HepG2 (cell line): ENCODE measurements around the gene GGA1. TPM values are rescaled to one million over a fixed set of nuclear protein-coding genes. Genes with fewer than 3 reads are reported as not detected.

Experiments used
- ASH2L ChIP-seq: fragments of 300-600, 200-600 bp; sonication (generic); IDR thresholded peaks from 2 replicates; pipeline ENCODE4 v1.7.0; 2017; ENCODE audit warnings: low read depth, mild to moderate bottlenecking, moderate library complexity, mixed read lengths, low read length; ENCODE audit not compliant: insufficient read length
- EP300 ChIP-seq, 3 experiments: sonication (generic) in 1 of 3; formaldehyde crosslinking in 1 of 3; IDR thresholded peaks; 2 replicates each; pipeline versions ENCODE4 v1.5.1 to v1.6.1; 2011 to 2020; ENCODE audit warnings: low read depth in 2 of 3, low read length in 2 of 3, borderline replicate concordance in 1 of 3, improper control_type of control experiment in 1 of 3, mild to moderate bottlenecking in 1 of 3, missing genetic modification reagents in 1 of 3, moderate library complexity in 1 of 3
- FOXP1 ChIP-seq, 2 experiments: fragments of 450-650 bp in 1 of 2; IDR thresholded peaks; 2 replicates each; pipeline ENCODE4 v1.6.1; 2017 to 2018; ENCODE audit warnings: antibody characterized with exemption in 1 of 2
- HIVEP1 ChIP-seq: sonication (generic); formaldehyde crosslinking; IDR thresholded peaks from 2 replicates; pipeline ENCODE4 v1.4.0; 2020; ENCODE audit warnings: mild to moderate bottlenecking, missing genetic modification reagents
- HOXA7 ChIP-seq: sonication (generic); formaldehyde crosslinking; IDR thresholded peaks from 2 replicates; pipeline ENCODE4 v1.8.1; 2022; ENCODE audit warnings: mild to moderate bottlenecking, missing genetic modification reagents, moderate library complexity
- KDM3A ChIP-seq: IDR thresholded peaks from 2 replicates; pipeline ENCODE4 v1.6.1; 2018; ENCODE audit warnings: low read depth, missing compliant biosample characterization
- NKX3-1 ChIP-seq: sonication (generic); formaldehyde crosslinking; IDR thresholded peaks from 2 replicates; pipeline ENCODE4 v1.5.0; 2020; ENCODE audit warnings: missing genetic modification reagents
- PHF20 ChIP-seq: sonication (generic); formaldehyde crosslinking; IDR thresholded peaks from 2 replicates; pipeline ENCODE4 v1.5.0; 2020; ENCODE audit warnings: mild to moderate bottlenecking, missing genetic modification reagents
- PHF5A ChIP-seq: IDR thresholded peaks from one replicate; pipeline ENCODE4 v1.6.1; 2018; ENCODE audit warnings: low read depth, missing genetic modification reagents; ENCODE audit not compliant: unreplicated experiment
- PITX1 ChIP-seq: sonication (generic); formaldehyde crosslinking; IDR thresholded peaks from 2 replicates; pipeline ENCODE4 v1.5.1; 2020; ENCODE audit warnings: mild to moderate bottlenecking, missing genetic modification reagents
- POLR2AphosphoS2 ChIP-seq: IDR thresholded peaks from 2 replicates; pipeline ENCODE4 v1.6.1; 2011; ENCODE audit warnings: low read depth, low read length, improper control_type of control experiment
- RARG ChIP-seq: sonication (generic); formaldehyde crosslinking; IDR thresholded peaks from 2 replicates; pipeline ENCODE4 v1.4.0; 2020; ENCODE audit warnings: low read depth, mild to moderate bottlenecking, missing genetic modification reagents
- SP1 ChIP-seq, 2 experiments: fragments of 450-650 bp in 1 of 2; sonication (generic) in 1 of 2; formaldehyde crosslinking in 1 of 2; IDR thresholded peaks; 2 replicates each; pipeline versions ENCODE4 v1.4.0 to v1.6.1; 2016 to 2020; ENCODE audit warnings: missing genetic modification reagents in 1 of 2
- SP5 ChIP-seq: IDR thresholded peaks from 2 replicates; pipeline ENCODE4 v1.6.1; 2016; ENCODE audit warnings: low read depth, borderline replicate concordance
- TBX3 ChIP-seq: fragments of 450-650 bp; IDR thresholded peaks from 2 replicates; pipeline ENCODE4 v1.6.1; 2017; ENCODE audit warnings: antibody characterized with exemption, mild to moderate bottlenecking, inconsistent platforms, borderline replicate concordance
- TCF12 ChIP-seq, 2 experiments: fragments of 450-650 bp in 1 of 2; sonication (generic) in 1 of 2; formaldehyde crosslinking in 1 of 2; IDR thresholded peaks; 2 replicates each; pipeline versions ENCODE4 v1.6.1 to v1.8.0; 2017 to 2022; ENCODE audit warnings: antibody characterized with exemption in 1 of 2, mild to moderate bottlenecking in 1 of 2, missing genetic modification reagents in 1 of 2, moderate library complexity in 1 of 2
- XBP1 ChIP-seq: sonication (generic); formaldehyde crosslinking; IDR thresholded peaks from 2 replicates; pipeline ENCODE4 v1.5.0; 2020; ENCODE audit warnings: missing genetic modification reagents
- ZNF138 ChIP-seq: sonication (generic); formaldehyde crosslinking; IDR thresholded peaks from 2 replicates; pipeline ENCODE4 v1.5.0; 2020; ENCODE audit warnings: mild to moderate bottlenecking, low read depth, missing genetic modification reagents
- ZNF160 ChIP-seq: sonication (generic); formaldehyde crosslinking; IDR thresholded peaks from 2 replicates; pipeline ENCODE4 v1.8.0; 2022; ENCODE audit warnings: mild to moderate bottlenecking, inconsistent platforms, missing genetic modification reagents
- ZNF331 ChIP-seq: sonication (generic); formaldehyde crosslinking; IDR thresholded peaks from 2 replicates; pipeline ENCODE4 v1.4.0; 2020; ENCODE audit warnings: missing genetic modification reagents
- ZNF709 ChIP-seq: sonication (generic); formaldehyde crosslinking; IDR thresholded peaks from 2 replicates; pipeline ENCODE4 v1.5.0; 2020; ENCODE audit warnings: mild to moderate bottlenecking, missing genetic modification reagents
- ZZZ3 ChIP-seq: sonication (generic); formaldehyde crosslinking; IDR thresholded peaks from 2 replicates; pipeline ENCODE4 v1.4.0; 2020; ENCODE audit warnings: missing genetic modification reagents, mild to moderate bottlenecking, borderline replicate concordance
- polyA plus RNA-seq, 8 experiments: library from polyadenylated mRNA; depleted of rRNA in 3 of 8; stranded (reverse) in 7 of 8; unstranded in 1 of 8; fragments of >200 nt; fragmentation: Illumina TruSeq in 4 of 8; extraction: Trizol in 4 of 8; gene quantifications; 2 replicates each; pipeline versions ENCODE4 v1.2.1 to v1.2.3, GENCODE V29; 2011 to 2016; ENCODE audit warnings: low read depth in 4 of 8, missing spikeins in 1 of 8, mixed read lengths in 1 of 8; ENCODE audit not compliant: insufficient read depth in 1 of 8
- total RNA-seq, 5 experiments: library from RNA; depleted of rRNA; stranded (reverse); fragments of >200 nt; fragmentation: Illumina TruSeq; extraction: Trizol; gene quantifications; 2 replicates each; pipeline ENCODE4 v1.2.3, GENCODE V29; 2016; ENCODE audit warnings: low read depth in 1 of 5
- TF ChIP-seq, protein P1 (sequence below): sonication (generic); formaldehyde crosslinking; IDR thresholded peaks from 2 replicates; pipeline ENCODE4 v1.5.0; 2020; ENCODE audit warnings: missing genetic modification reagents
- TF ChIP-seq, protein P2 (sequence below): sonication (generic); formaldehyde crosslinking; IDR thresholded peaks from 2 replicates; pipeline ENCODE4 v1.5.1; 2020; ENCODE audit warnings: mild to moderate bottlenecking, missing genetic modification reagents

The GGA1 gene
- total and polyA plus RNA-seq, 2 of the 13 experiments (the other 11 are each of a cell fraction or from before 2014, with no cell fraction given), result 29.1 to 87.2 TPM

DNA sequence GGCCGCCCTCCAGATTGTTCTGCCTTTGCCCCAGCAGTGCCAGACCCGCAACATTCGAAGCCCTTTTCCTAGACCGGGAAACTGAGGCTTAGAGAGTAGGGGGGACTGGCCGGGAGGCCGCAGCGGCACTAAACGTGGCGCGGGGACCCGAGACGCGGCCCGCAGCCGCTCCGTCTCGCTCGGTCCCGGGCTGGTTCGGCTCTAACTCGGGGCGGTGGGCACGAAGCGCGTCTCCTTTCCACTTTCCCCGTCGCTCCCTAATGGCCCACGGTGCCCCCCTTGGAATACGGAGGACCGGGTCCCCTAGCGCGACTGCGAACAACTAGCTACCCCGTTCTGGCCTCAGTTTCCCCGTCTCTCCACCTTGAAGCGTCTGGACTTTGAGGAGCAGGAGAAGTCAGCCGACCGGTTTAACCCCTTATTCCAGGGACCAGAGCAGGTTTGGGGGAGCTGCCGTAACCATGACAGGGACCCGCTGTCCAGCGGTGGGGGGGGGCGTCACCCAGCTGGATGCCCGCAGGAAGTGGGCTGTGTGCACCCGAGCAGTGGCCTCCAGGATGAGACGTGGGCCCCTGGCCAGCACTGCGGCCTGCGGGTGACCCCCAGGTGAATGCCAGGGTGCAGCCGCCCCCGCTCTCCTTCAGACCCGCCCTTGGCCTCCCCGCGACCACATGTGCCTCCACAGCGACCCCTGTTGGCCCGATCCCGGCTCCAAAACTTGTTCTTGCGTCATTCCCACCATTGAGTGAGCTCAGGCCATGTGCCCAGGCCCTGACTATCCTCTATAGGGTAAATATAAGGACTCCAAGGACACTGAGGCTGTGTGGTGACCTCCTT is 47.2 kb upstream of the GGA1 start (continued):
- TF ChIP-seq PHF20 (CRISPR knock-in tag) (no peak; the same call in 1 of the 2 replicates), ASH2L (peak; percentile 59), HOXA7 (CRISPR knock-in tag) (no peak; the same call in 1 of the 2 replicates), POLR2AphosphoS2 (peak; percentile 70; the same call in 1 of the 2 replicates), RARG (no peak), TCF12 (IDR thresholded peaks at IDR 0.05) (no peak), TCF12 (CRISPR knock-in tag; IDR thresholded peaks at IDR 0.05) (peak; percentile 86), SP5 (CRISPR knock-in tag) (peak; percentile 42; the same call in 1 of the 2 replicates), ZNF160 (CRISPR knock-in tag) (peak; percentile 60; the same call in 1 of the 2 replicates), ZZZ3 (CRISPR knock-in tag) (no peak), FOXP1 (IDR thresholded peaks at IDR 0.05) (no peak), FOXP1 (CRISPR knock-in tag; IDR thresholded peaks at IDR 0.05) (no peak; the same call in 1 of the 2 replicates), KDM3A (CRISPR knock-in tag) (no peak; the same call in 1 of the 2 replicates), SP1 (IDR thresholded peaks at IDR 0.05) (no peak), SP1 (CRISPR knock-in tag; IDR thresholded peaks at IDR 0.05) (peak; percentile 46; the same call in 1 of the 2 replicates), ZNF709 (peak; percentile 67; the same call in 1 of the 2 replicates), ZNF331 (CRISPR knock-in tag) (peak; percentile 88), NKX3-1 (CRISPR knock-in tag) (no peak), PITX1 (no peak), TBX3 (peak; percentile 25; the same call in 1 of the 2 replicates), HIVEP1 (CRISPR knock-in tag) (peak; percentile 80), XBP1 (CRISPR knock-in tag) (no peak), ZNF138 (CRISPR knock-in tag) (no peak), PHF5A (peak; percentile 73), EP300 (IDR thresholded peaks at IDR 0.05; ENCODE audit: low read depth in 2 of 2, low read length in 2 of 2) (peak; percentile 69 to 73; a peak in 3 of 4 replicates), EP300 (CRISPR knock-in tag; IDR thresholded peaks at IDR 0.05; ENCODE audit: borderline replicate concordance) (peak; percentile 75)
- TF ChIP-seq, protein P1, sequence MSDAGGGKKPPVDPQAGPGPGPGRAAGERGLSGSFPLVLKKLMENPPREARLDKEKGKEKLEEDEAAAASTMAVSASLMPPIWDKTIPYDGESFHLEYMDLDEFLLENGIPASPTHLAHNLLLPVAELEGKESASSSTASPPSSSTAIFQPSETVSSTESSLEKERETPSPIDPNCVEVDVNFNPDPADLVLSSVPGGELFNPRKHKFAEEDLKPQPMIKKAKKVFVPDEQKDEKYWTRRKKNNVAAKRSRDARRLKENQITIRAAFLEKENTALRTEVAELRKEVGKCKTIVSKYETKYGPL, result 0 out of 2 replicates have a peak, but pooled peaks have one; percentile 37
- TF ChIP-seq, protein P2, sequence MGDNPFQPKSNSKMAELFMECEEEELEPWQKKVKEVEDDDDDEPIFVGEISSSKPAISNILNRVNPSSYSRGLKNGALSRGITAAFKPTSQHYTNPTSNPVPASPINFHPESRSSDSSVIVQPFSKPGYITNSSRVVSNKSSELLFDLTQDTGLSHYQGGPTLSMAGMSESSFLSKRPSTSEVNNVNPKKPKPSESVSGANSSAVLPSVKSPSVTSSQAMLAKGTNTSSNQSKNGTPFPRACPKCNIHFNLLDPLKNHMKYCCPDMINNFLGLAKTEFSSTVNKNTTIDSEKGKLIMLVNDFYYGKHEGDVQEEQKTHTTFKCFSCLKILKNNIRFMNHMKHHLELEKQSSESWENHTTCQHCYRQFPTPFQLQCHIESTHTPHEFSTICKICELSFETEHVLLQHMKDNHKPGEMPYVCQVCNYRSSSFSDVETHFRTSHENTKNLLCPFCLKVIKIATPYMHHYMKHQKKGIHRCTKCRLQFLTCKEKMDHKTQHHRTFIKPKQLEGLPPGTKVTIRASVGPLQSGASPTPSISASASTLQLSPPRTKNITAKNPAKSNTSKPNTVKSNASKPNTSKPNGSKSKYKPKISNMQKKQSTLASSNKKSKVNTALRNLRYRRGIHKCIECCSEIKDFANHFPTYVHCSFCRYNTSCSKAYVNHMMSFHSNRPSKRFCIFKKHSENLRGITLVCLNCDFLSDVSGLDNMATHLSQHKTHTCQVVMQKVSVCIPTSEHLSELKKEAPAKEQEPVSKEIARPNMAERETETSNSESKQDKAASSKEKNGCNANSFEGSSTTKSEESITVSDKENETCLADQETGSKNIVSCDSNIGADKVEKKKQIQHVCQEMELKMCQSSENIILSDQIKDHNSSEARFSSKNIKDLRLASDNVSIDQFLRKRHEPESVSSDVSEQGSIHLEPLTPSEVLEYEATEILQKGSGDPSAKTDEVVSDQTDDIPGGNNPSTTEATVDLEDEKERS, result no peak
